ENCODE data around the gene EXOC6.

The EXOC6 gene

GRCh38 chr10:92892691-92893054, 44.4 kb downstream of the EXOC6 start:
- H3K9me3 ChIP-seq (ENCODE audit: insufficient read depth, low read depth, low read length): no peaks in the 10 kb centered on the region
- H3K79me2 ChIP-seq (ENCODE audit: insufficient read depth, low read length): peaks cover 33% of the 10 kb centered on the region; the same call in 1 of the 2 replicates
- H3K9ac ChIP-seq (ENCODE audit: low read depth, low read length, poor library complexity, severe bottlenecking): no peak overlapping the region
- H3K36me3 ChIP-seq (ENCODE audit: insufficient read depth, low read length): peaks cover 8% of the 10 kb centered on the region; the same call in 1 of the 2 replicates
- H3K4me1 ChIP-seq (ENCODE audit: insufficient read depth, low read length, poor library complexity, severe bottlenecking): peaks cover 5% of the 10 kb centered on the region
- no peaks in the 10 kb centered on the region for H3K9me2 ChIP-seq (replicated peaks; ENCODE audit: low read depth, low read length)
- H3K27me3 ChIP-seq (ENCODE audit: insufficient read depth, low read length, poor library complexity, severe bottlenecking): no peaks in the 10 kb centered on the region
- no peak overlapping the region for H3K4me3 ChIP-seq (ENCODE audit: low read length, poor library complexity, severe bottlenecking)
- no peaks in the 10 kb centered on the region for H3F3A ChIP-seq (ENCODE audit: low read depth)
- TF ChIP-seq CTCF (conservative IDR thresholded peaks at IDR 0.05; ENCODE audit: low read length) (no peak), EZH2phosphoT487 (IDR thresholded peaks at IDR 0.05; ENCODE audit: borderline replicate concordance) (no peak)
- no peak overlapping the region for H3K4me2 ChIP-seq (ENCODE audit: low read depth, low read length, poor library complexity, severe bottlenecking)
- H4K20me1 ChIP-seq (ENCODE audit: insufficient read depth, low read length, poor library complexity, severe bottlenecking): no peaks in the 10 kb centered on the region
- H2AFZ ChIP-seq (ENCODE audit: low read length): no peak overlapping the region

GRCh38 chr10:92894081-92894655, 45.8 kb downstream of the EXOC6 start:
- H3K4me3 ChIP-seq (ENCODE audit: low read length, poor library complexity, severe bottlenecking): no peak overlapping the region
- peaks cover 12% of the 10 kb centered on the region for H3K36me3 ChIP-seq (ENCODE audit: insufficient read depth, low read length)
- no peaks in the 10 kb centered on the region for H3K27me3 ChIP-seq (ENCODE audit: insufficient read depth, low read length, poor library complexity, severe bottlenecking)
- H3K9ac ChIP-seq (ENCODE audit: low read depth, low read length, poor library complexity, severe bottlenecking): no peak overlapping the region
- peaks cover 5% of the 10 kb centered on the region for H3K4me1 ChIP-seq (ENCODE audit: insufficient read depth, low read length, poor library complexity, severe bottlenecking)
- H3K4me2 ChIP-seq (ENCODE audit: low read depth, low read length, poor library complexity, severe bottlenecking): no peak overlapping the region
- H3K9me2 ChIP-seq (replicated peaks; ENCODE audit: low read depth, low read length): no peaks in the 10 kb centered on the region
- no peaks in the 10 kb centered on the region for H3F3A ChIP-seq (ENCODE audit: low read depth)
- H4K20me1 ChIP-seq (ENCODE audit: insufficient read depth, low read length, poor library complexity, severe bottlenecking): no peaks in the 10 kb centered on the region
- TF ChIP-seq EZH2phosphoT487 (IDR thresholded peaks at IDR 0.05; ENCODE audit: borderline replicate concordance) (no peak), CTCF (conservative IDR thresholded peaks at IDR 0.05; ENCODE audit: low read length) (no peak)
- H3K79me2 ChIP-seq (ENCODE audit: insufficient read depth, low read length): peaks cover 30% of the 10 kb centered on the region; the same call in 1 of the 2 replicates
- no peak overlapping the region for H2AFZ ChIP-seq (ENCODE audit: low read length)
- H3K9me3 ChIP-seq (ENCODE audit: insufficient read depth, low read depth, low read length): no peaks in the 10 kb centered on the region

- Histone ChIP-seq H3K4me3 (ENCODE audit: low read length, poor library complexity, severe bottlenecking) (no peak overlapping the region), H3K27me3 (ENCODE audit: insufficient read depth, low read length, poor library complexity, severe bottlenecking) (no peaks in the 10 kb centered on the region), H2AFZ (ENCODE audit: low read length) (no peak overlapping the region), H3K36me3 (ENCODE audit: insufficient read depth, low read length) (peaks cover 20% of the 10 kb centered on the region), H3K4me2 (ENCODE audit: low read depth, low read length, poor library complexity, severe bottlenecking) (no peak overlapping the region), H3K79me2 (ENCODE audit: insufficient read depth, low read length) (no peaks in the 10 kb centered on the region), H4K20me1 (ENCODE audit: insufficient read depth, low read length, poor library complexity, severe bottlenecking) (no peaks in the 10 kb centered on the region), H3K9me2 (replicated peaks; ENCODE audit: low read depth, low read length) (no peaks in the 10 kb centered on the region), H3K4me1 (ENCODE audit: insufficient read depth, low read length, poor library complexity, severe bottlenecking) (peaks cover 19% of the 10 kb centered on the region), H3K9ac (ENCODE audit: low read depth, low read length, poor library complexity, severe bottlenecking) (no peak overlapping the region), H3F3A (ENCODE audit: low read depth) (no peaks in the 10 kb centered on the region), H3K9me3 (ENCODE audit: insufficient read depth, low read depth, low read length) (no peaks in the 10 kb centered on the region)
- TF ChIP-seq CTCF (conservative IDR thresholded peaks at IDR 0.05; ENCODE audit: low read length): no peak
- TF ChIP-seq EZH2phosphoT487 (IDR thresholded peaks at IDR 0.05; ENCODE audit: borderline replicate concordance): no peak
Measured at GRCh38 chr10:92897916-92898315, 49.6 kb downstream of the EXOC6 start.

Measured in Loucy (cell line).